ENCODE results near the gene MEX3D.

MEX3D gene

DNA sequence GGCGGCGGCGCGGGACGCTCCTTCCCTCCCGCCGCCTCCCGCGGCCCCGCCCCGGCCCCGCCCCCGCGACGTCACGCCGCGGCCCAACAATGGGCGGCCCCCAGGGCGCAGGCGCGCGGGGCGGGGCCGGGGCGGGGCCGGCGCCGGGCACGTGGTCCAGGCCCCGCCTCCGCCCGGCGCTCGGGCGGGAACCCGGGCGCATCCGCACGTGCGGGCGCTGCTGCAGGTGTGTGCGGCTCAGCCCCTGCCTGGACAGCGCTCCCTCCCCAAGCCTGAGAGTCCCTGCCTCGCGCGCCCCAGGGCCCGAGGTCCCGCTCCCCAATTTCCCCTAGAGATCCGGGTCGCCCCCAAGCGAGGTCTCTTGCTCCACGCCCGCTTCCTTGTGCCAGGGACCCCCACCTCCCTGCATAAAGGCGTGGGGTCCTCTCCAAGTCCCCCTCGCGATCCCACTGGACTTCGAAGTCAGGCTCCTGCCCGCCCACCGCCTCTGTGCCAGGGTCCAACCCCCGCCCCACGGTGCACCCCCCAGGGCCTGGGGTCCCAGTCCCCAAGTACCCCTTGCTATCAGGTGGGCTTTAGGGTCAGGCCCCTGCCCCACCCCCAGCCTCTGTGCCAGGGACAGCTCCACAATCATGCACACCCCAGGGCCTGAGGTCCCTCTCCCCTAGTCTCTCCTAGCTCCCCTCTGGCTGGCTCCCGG lies at the start of gene MEX3D:
Gene MEX3D (minus strand): TSS at position 6 of the 700 bp plus-strand sequence. CDS start 267 bp downstream, outside the sequence.
- peak; percentile 70 for DNase-seq

DNA sequence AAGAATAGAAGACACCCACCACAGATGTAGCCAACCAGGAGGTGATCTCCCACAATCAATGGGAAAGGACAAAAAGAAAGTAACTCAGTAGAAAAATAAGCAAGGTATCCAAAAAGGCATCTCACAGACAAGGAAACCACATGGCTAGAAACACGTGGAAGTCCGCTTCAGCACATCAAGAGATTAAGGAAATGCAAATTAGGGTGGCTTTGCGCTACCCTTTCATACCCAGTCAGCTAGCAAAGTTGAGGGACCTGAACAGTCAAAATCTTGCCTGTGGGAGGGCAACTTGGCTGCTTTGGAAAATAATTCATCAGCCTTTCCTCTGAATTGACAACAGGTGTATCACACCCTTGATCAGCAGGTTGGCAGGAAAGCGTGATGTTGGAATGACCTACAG lies 48.8 kb upstream of the MEX3D start:
- no peak for DNase-seq

DNA sequence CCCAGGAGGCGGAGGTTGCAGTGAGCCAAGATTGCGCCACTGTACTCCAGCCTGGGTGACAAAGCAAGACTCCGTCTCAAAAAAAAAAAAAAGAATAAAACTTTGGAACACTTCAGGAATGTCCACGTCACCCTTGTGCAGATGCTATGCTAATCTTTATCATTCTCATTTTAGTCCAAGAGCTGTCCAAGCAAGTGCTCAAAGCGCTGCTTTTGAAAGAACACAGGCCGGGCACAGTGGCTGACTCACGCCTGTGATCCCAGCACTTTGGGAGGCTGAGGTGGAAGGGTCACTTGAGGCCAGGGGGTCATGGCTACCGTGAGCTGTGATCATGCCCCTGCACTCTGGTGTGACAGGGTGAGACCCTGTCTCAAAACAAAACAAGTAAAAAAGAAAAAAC lies 48.3 kb upstream of the MEX3D start:
- DNase-seq, result no peak

DNA sequence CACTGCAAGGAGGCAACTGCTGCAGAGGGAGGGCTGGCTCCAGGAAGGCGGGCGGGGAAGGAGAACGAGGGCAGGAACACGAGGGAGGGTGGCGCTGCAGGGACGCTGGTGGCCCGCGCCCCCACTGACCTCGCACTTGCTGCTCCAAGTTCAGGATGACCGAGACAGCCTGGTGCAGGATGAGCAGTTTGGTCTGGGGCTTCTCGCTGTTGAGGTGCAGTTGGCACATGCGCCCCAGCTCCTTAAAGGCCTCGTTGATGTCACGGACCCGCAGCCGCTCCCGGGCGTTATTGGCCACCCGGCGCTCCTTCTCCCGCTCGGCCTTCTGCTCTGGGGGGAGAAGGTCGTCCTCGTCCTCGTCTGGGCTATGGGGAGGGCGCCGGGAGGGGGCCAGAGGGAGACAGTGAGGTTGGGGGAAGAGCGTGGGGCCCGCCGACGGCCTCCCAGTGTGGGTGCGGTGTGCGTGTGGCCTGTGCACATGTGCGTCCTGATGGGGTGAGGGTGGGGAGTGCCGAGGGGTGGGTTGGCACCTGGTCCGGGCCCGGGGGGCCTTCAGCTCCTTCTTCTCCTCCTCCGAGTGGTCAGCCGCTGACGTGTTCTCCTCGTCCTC lies 47.1 kb upstream of the MEX3D start:
- DNase-seq, result no peak

DNA sequence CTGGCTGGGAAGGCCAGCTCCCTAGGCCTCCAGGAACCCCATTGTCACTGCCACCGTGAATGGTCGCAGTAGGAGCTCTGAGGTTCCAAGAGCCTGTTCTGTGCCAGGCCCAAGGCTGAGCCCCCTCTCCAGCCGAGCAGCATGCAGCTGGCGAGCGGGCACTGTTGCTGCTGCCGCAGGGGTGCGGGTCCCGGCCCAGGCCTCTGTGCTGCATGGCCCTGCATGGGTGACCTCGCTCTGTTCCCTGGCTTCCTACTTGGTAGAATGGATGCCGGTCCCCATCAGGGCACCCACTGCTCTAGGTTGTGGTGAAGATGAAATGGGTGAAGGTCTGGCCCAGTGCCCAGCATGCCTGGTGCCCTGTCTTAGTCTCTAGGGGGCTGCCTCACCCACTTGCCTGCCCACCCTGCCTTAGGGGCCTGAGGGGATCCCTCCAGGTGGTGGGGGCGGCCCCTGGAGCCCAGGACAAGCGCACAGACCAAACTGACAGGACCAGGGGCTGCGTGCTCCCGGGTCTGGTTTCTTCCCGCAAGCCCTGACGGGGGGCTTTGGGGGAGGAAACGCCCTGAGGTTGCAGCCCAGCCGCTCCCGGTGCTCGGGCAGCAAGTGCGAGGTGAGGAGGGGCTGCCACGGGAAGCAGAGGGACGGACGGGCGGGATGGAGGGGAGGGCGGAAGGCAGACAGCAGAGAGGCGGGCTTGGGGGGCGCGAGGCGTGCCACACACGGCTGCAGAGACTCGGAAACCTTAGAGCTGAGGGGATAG lies 45.9 kb upstream of the MEX3D start:
- DNase-seq, result no peak

DNA sequence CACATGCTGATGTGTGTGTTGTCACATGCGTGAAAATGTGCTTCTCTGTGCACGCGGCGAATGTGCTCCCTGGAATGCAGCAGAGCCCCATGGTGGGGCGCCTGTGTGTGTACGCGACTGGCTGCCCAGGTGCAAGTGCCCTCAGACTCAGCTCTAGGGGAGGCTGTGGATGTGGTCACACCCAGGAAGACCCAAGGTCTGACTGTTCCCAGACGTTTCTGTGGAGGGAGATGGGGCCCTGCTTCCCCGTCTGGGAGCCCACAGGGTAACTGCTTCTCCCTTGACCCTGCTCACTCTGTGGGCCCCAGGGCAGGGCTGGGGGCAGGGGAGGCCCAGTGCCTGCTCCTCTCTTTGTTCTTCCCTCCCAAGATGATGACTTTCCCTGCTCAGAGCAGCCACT lies 45.0 kb upstream of the MEX3D start:
- no peak for DNase-seq

DNA sequence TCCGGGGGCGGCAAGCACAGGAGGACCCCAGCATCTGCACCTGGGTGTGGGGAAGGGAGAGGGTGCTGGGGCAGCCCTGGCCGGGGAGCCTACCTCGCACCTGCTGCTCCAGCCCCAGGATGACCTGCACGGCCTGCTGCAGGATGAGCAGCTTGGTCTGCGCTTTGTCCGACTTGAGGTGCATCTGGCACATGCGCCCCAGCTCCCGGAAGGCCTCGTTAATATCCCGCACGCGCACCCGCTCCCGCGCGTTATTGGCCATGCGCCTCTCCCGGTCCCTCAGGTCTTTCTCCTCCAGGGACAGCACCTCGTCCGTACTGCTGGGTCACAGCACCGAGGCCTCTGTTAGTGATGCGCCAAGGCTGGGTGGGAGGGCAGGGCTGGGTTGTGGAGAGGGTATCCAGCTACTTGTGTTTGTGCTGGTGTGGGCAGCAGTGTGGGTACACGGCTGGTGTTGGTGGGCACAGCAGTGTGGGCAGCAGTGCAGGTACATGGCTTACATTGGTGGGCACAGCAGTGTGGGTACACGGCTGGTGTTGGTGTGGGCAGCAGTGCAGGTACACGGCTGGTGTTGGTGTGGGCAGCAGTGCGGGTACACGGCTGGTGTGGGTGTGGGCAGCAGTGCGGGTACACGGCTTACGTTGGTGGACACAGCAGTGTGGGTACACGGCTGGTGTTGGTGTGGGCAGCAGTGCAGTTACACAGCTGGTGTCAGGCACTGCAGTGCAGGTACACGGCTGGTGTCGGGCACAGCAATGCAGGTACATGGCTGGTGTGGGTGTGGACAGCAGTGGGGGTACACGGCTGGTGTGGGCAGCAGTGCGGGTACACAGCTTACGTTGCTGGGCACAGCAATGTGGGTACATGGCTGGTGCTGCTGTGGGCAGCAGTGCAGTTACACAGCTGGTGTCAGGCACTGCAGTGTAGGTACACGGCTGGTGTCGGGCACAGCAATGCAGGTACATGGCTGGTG lies 44.3 kb upstream of the MEX3D start:
- no peak for DNase-seq

DNA sequence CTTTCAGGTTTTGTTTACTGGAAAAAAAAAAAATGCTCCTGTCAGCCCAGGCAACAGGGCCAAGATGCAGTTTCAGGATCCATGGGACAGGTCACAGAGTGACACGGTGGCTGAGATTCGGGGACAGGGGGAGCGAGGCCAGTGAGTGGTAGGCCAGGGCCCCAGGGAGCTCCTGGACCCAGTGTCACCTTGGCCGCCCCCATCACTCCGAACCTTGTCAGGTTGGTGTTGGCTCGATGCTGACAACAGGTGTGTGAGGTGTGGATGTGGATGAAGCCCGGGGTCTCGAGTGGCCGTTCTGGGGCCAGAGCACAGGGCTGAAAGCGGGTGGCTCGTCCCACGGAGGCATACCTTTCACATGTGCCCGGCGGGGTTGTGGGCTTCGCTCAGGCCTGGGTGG lies 43.2 kb upstream of the MEX3D start:
- DNase-seq, result no peak

DNA sequence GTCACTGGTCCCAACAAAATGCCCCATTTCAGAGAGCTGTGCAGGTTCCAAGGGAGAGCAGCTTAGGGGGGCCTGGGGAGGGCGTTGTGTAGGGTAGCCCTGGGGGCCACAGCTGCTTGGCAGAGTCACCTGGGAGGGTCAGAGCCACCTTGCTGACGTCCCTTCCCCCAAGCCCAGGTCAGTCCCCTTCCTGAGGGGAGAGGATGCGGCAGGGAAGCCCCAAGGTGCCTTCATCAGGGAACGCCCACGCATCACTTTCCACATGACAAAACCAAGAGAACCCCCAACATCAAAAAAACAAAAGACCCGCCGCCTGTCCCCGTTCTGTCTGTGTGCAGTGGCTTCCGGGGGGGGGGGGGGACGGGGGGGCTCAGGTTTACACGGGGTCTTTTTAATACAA lies 42.5 kb upstream of the MEX3D start:
- DNase-seq, result no peak

DNA sequence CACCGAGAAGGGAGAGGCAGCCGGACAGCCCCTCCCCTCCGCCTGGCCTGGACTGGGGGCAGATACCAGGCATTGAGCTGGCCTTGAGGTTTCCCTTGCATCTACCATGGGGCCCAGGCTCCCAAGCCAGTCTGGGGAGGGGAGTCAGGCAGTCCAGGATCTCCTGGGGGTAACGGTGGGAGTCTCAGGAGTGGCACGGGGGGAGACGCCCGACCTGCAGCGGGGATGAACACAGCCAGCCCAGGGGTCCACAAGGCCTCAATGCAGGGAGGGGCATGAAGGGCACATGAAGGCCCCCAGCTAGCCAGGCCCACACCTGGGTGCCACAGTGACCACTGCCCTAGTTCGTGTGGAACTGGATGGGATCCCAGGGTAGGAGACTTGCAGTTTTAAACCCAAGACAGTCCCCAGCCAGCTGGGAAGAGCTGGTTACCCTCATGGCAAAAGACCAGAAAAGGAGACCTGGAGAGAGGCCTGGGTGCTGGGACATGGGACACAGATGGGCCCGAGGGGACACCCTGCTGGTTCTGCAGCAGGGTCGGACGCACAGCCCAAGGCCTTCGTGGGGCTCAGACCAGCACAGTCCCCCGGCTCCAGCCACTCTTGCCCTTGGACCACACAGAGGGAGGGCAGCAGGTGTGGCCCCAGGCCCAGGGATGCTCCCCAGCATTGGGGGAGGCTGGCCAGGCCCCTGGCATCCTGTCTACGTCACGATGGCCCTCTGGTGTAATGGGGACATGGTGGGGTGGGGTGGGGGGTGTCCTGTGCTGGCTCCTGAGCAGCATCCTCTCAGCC lies 41.8 kb upstream of the MEX3D start:
- DNase-seq, result no peak

DNA sequence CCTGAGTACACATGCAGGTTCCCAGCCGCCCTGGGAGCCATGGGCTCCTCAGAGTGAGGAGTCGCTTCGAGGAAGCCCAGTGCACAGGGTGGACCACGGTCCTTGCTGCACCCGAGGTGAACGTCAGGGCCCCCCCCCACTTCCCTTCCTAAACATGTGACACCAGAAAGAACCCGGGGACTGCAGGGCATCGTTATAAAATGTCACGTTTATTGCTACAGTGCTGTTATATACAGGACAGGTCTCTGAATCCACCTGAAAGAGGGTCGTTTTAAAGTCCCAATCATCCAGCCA lies 40.9 kb upstream of the MEX3D start:
- no peak for DNase-seq

DNA sequence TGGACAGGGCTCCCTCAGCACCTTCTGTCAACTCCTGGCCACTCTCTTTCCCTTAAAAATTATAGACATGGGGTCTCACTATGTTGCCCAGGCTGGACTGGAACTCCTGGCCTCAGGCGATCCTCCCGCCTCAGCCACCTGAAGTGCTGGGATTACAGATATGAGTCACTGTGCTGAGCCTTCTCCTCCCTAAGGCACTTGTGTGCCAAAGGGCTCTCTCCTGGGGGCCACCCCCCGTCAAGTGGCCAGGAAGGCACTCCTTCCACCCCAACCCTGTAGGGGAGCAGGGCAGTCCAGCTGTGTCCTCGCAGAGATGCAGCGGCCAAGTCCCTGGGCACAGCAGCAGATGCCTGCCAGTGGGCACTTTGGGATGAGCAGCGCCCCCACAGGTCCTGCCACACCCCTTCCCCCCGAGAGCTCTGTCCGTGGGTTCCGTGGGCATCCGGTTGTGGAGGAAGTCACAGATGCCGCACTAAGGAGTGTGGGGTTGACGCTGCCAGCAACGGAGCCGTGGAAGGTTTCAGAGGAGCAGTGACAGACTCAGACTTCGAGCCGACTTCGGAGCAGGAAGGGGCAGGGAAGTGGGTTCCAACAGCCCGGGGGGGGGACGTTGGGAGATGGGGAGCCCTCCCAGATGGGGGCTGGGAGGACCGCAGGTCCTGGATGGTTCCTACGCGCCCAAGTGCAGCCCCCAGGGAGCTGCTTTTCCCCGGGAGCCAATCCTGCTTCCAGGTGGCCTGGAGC lies 40.4 kb upstream of the MEX3D start:
- DNase-seq, result no peak

DNA sequence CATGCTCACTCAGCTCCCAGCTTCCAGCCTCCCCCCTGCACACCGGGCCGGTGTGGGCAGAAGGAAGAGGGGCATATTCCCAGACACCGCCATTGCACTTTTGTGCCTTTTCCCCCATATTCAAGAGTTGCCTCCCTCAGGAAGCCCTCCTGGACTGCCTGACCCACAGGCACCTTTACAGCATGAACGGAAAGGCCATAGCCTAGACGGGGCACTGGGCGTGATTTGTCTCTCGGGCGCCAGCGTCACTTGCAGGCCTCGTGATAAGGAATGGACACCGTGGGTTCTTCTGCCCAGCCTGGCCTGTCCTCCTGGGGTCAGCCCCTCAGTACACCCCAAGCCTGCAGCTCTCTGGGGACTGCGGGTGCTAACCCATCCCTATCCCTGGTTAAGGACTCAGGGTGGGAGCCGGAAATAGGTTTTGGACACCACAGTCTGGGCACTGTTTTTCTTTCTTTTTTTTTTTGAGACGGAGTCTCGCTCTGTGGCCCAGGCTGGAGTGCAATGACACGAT lies 38.1 kb upstream of the MEX3D start:
- DNase-seq, result no peak

DNA sequence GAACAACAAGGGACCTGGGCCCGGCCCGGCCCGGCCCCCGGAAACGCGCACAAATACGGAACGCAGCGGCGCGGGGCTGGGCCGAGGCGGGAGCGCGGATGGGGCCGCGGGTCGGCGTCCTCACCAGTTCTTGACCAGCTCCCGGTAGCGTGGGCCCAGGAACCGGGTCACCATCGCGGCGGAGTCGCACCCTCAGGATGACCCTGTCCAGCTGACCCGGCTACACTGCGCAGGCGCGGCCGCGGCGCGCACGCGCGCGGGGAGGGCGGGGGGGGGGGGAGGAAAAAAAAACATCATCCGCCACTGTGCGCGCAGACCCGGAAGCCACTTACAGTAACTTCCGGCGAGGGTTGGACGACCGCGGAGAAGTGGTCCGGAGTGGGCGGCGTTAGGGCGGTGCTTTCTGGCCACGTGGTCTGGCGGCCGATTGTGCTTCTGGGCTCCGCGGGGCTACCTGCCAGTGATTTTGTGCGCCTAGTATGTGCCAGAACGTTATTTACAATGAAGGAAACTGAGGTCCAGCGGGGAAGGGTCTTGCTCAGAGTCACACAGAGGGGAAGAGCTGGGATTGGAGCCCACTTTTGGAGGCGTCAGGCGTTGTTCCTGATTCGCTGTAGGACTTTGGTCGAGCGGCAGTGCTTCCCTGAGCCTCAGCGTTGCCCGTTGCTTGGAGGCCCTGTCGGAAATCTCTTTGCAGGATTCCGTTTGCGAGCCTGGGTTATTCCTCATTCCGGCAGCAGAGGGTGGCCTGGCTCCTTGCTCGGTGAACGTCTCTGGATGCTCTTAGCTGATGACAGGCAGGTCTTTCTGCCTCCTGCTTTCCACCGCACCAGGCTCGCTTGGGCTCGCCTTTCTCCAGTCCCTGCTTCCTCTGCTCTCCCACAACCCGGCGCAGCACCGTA lies 37.4 kb upstream of the MEX3D start, which contains the start of gene UQCR11:
Gene UQCR11 (minus strand): TSS at position 227 of the 902 bp plus-strand sequence. CDS start 53 bp downstream, at position 174.
- DNase-seq, result peak; percentile 94

DNA sequence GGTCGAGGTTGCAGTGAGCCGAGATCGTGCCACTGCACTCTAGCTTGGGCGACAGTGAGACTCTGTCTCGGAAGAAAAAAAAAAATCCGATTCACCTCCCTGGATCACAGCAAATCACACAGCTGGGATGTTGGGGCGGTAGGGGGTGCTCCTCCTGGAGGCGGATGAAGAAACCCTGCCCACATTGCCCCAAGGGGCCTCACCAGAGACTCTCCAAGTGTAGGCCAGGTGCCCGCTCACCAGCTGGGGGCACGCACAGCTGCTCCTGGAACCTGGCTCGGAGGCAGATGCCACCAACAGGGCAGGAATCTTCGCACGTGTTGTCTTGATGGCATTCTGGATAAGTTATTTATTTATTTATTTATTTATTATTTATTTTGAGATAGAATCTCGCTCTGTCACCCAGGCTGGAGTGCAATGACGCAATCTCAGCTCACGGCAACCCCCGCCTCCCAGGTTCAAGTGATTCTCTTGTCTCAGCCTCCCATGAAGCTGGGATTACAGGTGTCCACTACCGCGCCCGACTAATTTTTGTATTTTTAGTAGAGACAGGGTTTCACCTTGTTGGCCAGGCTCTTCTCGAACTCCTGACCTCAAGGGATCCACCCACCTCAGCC lies 34.1 kb upstream of the MEX3D start:
- DNase-seq, result no peak

DNA sequence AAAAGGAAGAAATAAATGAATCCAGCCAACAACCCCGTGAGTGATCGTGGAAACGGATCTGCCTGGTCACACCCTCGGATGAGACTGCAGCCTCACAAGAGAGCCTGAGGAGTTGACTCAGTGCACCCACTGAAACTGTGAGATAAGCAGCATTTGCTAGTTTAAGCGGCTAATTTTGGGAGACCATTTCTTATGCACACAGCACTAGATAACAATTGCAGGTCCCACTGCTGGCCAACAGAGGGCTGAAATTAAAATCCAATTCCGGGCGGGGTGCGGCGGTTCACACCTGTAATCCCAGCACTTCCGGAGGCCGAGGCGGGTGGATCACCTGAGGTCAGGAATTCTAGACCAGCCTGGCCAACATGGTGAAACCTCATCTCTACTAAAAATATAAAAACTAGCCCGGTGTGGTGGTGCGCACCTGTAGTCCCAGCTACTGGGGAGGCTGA lies 33.5 kb upstream of the MEX3D start:
- no peak for DNase-seq

DNA sequence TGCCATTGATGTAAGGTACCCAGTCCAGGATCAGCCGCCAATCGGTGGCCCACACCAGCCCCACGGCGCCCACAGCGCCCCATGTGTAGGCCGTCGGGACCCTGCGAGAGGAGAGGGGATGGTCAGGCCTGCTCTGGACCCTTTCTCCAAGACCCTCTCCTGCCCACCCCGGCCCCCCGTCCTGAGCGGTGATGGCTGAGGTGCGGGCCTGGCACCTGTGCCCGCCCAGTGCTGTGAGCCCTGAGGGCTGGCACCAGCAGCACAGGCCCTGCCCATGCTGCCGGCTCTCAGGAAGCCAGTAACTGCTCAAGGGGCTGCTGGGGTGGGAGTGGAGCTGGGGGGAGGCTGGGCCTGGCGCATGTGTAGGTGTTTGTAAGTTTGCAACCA lies 31.3 kb upstream of the MEX3D start:
- no peak for DNase-seq

DNA sequence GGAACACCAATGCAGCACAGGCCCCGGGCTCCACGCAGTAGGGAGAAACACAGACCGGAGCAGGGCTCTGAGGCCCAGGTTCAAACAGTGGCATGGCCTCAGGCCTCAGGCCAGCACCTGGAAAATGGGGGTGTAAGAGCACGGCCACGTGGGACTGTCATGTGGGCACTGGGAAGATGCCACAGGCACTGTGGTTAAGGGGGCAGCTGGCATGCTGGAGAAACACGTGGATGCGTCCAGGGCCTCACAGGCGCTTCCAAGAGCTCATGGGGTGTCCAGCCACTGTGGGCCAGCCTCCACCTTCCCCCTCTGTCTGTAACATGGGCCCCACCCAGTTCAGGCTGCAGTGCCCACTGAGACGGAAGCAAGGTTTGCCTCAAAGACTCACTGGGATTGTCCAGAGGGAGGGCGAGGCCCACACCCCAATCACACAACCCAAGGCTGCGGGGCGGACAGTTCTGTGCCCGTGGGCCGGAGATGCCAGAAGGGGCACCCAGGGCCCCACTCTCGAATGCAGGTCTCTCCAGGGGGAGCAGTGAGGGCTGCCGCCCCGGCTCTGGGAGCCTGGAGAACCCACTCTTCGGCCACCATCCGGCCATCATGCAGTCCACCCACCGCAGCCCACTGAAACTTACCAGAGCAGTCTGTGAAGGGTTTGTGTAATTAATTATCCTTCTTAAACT lies 30.8 kb upstream of the MEX3D start:
- DNase-seq, result no peak

DNA sequence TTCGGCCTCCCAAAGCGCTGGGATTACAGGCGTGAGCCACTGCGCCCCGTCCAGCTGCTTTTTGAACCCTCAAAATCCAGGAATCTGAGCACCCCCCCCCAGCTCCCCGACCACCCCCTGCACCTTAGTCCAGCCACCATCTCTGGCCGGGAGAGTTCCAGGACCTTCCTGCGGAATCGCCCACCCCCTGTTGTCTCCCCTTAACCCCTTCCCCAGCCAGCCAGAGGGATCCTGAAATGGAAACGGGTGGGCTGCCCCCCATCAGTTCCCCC lies 25.3 kb upstream of the MEX3D start:
- no peak for DNase-seq
